CD4-positive, alpha-beta T cell treated with Interleukin-6 at 100 ng/mL for 8 hours (primary cell): ENCODE measurements around the gene DESI1.
"Not testable (repeated sequence)": the region's sequence is repeated elsewhere in the genome, so short reads cannot be mapped to it uniquely, and the experiment has no call there.

Experiments
- DNase-seq: peaks from one replicate; pipeline ENCODE4 v3.0.0-alpha.2; 2020; ENCODE audit warnings: mixed read lengths, low spot score

The DESI1 gene

GRCh38 chr22:41585898-41586297 is 34.9 kb downstream of the DESI1 start:
- no peak for DNase-seq

- no peak for DNase-seq
Observed at GRCh38 chr22:41584881-41585280, 36.0 kb downstream of the DESI1 start.

DNA sequence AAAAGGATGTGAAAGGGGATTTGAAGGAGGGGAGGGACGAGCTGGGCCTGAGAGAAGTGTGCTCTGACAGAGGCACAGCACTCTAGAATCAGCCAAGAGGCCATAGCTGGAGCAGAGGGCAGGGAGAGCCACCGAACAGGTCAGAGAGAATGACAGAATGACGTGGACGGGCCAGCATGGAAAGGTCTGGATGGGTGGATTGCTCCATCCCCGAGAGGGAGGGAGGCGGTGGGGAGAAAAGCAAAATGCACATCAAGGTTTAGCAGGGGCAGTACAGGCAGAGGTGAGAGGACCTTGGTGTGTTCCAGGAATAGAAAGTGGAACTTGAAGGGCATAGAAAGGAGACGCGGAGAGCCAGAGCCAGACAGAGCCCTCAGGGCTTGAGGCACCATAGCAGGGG is 38.1 kb downstream of the DESI1 start:
- DNase-seq = no peak

DNA sequence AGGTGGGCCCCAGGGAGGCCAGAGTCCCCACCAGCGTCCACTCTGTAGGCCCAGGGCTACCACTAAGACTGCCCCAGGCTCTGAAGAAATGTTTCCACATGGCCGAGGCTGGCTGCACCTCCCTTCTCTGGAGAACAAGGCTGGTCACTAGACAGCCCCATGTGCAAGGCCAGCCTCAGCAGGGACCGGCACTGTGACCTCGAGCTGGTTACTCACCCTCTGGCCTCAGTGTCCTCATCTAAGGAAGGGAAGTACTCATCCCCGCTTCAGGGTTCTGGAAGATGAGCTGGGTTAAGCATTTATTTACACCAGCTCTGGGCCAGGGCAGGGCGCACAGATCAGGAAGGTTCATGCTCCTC is 40.9 kb downstream of the DESI1 start:
- no peak for DNase-seq

DNA sequence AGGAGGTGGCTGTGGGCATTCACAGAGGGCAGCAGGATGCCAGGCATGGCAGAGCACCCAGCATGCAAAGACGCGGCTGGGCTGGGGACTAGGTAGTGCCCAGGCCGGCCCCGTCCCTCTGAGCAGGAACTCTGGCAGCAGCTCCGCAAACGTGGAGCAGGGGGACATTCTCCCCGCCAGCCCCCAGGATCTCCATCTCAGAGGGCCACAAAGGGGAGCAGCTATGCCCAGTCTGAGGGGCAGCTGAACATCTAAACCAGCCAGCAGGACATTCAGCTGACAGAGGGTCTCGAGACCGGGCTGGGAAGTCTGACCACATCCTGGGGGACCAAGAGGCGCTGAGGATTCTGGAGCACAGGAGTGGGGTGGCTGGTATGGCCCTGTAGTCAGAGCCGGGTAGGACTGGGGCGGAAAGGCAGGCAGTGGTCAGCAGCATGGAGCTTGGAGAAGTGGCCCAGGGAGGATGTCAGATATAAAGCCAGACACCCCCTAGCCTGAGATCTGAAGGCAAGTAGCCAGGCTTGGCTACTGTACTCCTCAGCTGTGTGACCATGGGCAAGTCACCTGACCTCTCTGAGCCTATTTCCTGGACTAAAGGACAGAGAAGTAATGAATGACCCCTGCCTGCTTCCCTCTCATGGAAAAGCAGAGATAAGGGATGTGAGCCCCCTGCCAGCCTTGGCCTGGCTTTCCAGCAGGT is 41.4 kb downstream of the DESI1 start:
- DNase-seq = no peak

GRCh38 chr22:41578818-41579217 is 42.0 kb downstream of the DESI1 start:
- no peak for DNase-seq

GRCh38 chr22:41578114-41578513 is 42.7 kb downstream of the DESI1 start:
- DNase-seq = no peak

DNA sequence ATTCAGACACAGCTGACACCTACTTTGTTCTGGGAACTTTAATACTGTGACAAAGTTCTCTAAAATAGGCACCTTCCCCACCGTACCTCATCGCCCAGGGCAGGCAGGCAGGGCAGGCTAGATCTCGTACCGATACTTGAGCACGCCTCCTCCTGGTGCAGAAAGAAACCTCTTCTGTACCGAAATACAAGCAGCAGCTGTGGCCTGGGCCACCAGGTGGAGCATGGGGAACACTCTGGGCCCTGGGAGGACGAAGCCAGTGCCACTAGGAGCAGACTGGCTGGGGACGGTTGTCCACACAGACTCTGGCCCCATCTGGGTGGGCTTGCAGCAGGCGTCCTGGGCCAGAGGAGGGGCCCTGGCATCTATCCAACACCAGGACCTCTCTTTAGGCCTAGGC is 44.0 kb downstream of the DESI1 start:
- DNase-seq = peak; percentile 11

GRCh38 chr22:41575533-41575932 is 45.3 kb downstream of the DESI1 start:
- no peak for DNase-seq

DNA sequence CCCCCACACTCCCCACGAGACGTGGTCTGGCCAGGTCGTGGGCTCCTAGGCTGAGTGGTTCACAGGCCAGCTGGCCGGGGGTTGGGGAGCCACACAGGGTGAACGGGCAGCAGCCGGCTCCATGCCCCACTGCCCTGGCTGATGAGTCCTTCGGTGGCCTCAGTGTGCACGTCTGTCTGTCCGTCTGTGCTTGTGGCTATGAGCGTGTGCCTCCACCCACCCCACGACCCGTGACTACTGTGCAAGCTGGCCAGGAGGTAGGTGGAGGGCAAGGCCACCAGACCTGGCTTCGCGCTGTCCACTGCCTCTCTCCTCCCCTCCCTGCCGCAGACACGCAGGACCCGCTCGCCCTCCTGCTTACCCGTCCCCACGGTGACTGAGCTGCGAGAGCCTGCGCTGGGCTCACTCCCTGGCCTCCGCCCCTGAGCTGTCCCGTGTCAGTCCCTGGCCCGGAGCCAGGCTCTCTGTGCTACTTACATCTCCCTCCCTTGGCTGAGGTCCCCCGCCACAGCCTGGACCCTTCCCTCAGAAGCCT is 45.9 kb downstream of the DESI1 start:
- DNase-seq = no peak

GRCh38 chr22:41573677-41574076 is 47.2 kb downstream of the DESI1 start:
- no peak for DNase-seq

GRCh38 chr22:41572305-41572704 is 48.5 kb downstream of the DESI1 start:
- not testable (repeated sequence) for DNase-seq

- DNase-seq = no peak
Observed at GRCh38 chr22:41571786-41572185, 49.1 kb downstream of the DESI1 start.

DNA sequence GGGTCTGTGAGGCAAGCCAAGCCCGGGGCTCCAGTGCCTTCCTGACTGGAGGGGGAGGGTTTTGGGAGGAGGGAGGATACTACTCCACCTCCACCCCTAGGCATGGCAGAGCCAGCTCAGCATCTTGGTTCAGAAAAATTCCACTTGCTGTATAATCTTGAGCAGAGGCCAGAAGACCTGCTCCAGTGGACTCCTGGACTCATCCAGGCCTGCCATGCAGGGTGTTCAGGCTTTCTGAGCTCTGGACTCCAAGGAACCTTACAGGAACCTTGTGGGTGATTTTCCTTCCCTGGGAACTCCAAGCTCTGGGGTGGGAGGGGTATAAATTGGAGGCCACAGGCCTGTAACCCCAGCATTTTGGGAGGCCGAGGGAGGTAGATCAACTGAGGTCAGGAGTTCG is 50.6 kb downstream of the DESI1 start:
- no peak for DNase-seq

DNA sequence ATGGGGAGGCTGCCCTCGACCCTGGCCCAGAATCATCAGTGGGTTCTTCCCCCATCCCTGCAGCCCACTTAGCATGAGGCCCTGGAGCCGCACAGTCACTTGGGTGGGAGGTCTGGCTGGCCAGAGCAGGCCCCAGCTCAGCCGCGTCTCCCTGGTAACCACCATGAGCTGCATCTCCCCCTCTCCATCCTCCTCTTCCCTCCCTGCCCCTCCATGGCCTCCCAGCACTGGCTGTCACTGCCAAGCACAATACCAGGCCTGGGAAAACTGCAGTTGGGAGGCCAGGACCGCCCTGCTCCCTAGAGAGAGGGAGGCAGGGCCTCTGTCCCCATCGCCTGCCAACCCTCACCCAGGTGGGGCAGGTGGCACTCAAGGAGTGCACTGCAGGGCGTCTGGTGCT is 52.0 kb downstream of the DESI1 start:
- no peak for DNase-seq

- no peak for DNase-seq
Observed at GRCh38 chr22:41567512-41567768, 53.4 kb downstream of the DESI1 start.

GRCh38 chr22:41565403-41566054 is 55.3 kb downstream of the DESI1 start:
- DNase-seq = no peak

DNA sequence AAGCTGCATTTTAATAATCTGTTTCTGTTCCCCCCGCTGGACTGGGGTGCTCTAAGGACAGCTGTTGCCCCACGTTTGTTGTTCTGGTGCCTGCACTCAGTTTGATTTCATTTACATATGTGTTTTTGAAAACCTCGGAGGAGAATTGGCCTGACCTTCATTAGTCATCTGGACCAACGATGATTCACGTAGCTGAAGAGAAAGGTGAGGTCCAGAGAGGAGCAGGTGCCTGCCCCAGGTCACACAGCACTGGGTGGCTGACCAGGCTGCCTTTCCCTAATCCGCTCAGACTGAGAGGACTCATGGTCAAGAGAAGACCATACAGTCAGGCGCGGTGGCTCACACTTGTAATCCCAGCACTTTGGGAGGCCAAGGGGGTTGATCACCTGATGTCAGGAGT is 56.3 kb downstream of the DESI1 start:
- no peak for DNase-seq

DNA sequence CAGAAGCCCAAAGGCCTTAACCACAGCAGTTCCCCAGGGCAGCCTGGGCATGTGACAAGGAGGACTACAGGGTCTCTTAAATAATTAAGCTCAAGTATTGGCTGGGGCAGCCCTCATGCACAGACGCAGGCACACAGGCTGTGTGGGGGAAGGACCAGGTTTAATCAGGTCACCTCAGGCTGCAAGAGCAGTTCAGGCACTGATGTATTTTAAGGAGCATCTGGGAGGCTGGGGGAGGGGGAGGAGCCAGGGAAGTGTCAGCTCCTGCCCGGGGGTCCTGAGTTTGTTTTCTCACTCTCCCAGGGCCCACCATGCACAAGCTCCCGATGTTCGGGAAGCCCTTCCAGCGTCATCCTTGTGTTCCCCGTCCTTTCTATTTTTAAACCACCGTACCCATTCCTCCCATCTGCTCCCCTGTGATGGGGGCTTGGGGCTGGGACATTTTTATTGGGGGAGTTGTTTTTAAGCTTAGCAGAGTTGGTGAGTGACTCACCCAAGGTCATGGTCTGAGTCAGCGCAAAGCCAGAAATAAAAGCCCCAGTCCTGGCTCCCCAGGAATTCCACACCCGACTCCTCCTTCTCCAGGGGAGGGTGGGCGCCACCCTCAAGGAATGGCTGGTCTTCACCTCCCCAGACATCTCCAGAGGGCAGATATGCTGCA is 57.7 kb downstream of the DESI1 start:
- DNase-seq = no peak

- no peak for DNase-seq
Observed at GRCh38 chr22:41562461-41562860, 58.4 kb downstream of the DESI1 start.

DNA sequence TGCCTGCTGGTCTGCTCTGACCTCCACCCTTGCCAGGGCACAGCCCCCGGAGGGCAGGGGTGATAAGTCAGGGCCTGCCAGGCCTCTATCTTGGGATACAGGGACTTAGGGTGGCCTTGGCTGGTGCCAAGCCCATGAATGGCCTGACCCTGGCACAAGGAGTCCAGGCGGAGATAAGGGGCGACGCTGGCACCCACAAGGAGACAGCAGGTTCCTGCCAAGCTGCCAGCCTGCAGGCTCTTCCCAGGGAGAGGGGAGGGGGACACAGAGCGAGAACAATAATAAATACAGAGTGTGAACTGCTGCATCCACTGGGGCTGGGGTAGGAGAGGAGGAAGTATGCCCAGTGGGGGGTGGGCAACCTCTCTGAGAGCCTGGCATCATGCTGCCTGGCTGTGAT is 59.1 kb downstream of the DESI1 start:
- DNase-seq = no peak

DNA sequence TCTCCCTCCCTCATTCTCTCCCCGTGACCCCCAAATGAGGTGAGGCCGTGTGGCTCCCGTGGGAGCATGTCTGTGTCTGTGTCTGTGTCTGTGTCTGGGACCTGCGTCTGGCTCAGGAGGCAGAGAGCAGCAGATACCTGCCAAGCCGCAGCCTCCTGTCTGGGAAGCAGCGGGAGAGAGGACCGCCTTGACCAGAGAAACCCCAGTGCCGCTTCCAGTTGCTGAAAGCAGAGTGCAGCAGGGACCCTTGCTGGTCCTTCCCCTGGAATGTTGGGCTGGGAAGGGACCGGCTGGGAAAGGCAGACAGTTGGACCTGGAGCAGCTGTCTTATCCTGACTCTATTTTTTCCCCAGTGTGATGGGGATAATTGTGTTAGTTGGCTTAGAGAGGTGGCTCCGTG is 59.5 kb downstream of the DESI1 start:
- DNase-seq = no peak

GRCh38 chr22:41560095-41560471 is 60.8 kb downstream of the DESI1 start:
- DNase-seq = no peak

DNA sequence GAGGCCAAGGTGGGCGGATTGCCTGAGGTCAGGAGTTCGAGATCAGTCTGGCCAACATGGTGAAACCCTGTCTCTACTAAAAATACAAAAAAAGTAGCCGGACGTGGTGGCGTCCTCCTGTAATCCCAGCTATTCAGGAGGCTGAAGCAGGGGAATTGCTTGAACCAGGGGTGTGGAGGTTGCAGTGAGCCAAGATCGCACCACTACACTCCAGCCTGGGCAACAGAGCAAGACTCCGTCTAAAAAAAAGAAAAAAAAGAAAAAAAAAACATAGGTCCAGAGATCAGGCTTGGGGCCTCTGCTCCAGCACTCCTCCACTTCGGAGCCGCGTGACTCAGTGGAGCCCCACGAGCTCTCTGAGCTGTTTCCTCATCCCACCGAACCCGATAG is 62.6 kb downstream of the DESI1 start:
- DNase-seq = not testable (repeated sequence)
